ENCODE measurements around the gene RTL10.

The RTL10 gene

DNA sequence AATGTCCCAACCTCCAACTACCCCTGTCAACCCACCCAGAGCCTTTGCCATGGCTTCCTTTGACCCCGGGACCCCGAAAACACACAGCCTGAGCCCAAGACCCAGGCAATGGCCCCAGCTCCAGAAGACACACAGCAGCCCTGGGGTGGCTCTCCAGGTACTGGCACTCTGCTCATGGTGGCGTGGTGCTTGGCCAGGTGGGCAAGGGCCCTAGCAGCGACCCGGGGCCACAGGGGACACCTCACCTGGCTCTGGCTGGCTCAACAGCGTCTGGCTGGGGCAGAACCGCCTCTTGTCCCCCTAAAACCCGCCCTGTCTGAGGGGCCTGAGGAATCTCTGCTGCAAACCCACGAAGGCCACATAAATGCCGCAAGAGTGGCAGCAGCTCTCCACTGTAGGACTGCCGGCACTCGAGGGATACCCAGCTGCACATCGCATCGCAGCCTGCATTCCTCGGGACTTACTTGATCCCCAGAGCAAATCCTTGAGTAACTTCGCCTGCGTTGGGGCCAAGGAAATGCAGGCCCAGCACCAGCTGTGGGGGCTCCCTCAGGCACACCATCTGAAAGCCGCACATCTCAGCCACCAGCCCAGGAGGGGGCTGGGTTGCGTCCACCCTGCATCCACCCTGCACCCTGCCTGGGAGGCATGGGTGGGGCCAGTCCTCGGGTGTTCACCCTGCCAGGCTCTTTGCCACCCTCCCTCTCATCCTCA is 23.1 kb upstream of the RTL10 start:
- DNase-seq = no peak
- no peak overlapping the region for H3K27ac ChIP-seq (ENCODE audit: low read length)

DNA sequence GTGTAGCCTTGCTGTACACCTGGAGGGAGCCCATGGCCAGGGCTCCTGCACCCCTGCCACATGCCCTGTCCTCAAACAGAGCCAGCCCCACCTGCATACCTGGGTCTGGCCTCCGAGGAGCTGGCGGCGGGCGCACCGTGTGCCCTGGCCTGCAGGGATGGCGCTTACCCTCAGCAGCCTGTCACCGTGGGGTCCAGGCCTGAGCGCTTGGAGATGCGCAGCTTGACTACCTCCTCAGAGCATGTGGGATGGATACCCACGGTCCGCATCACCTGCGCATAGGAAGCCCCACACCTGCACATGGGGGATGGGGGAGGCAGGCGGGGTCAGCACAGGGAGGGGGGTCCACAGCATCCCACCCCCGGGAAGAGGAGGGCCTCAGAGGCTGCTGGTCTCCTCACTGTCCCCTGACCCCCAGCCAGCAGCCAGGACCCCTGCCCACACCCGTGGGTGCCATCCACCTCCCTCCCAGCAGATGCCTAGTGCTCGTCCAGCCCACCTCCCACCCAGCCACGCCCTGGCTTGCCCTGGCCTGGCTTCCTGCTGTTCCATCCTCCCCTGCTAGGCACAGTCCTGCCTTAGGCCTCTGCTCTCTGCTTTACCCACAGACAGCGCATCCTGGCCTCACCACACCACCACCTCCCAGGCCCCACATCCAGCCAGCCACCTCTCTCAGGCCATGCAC is 22.4 kb upstream of the RTL10 start:
- Histone ChIP-seq H3K79me2 (ENCODE audit: low read length) (no peaks in the 10 kb centered on the region), H3K27ac (ENCODE audit: low read length) (no peak overlapping the region), H3K9me2 (replicated peaks; ENCODE audit: insufficient read depth, low read length) (no peaks in the 10 kb centered on the region), H3K27me3 (replicated peaks; ENCODE audit: insufficient read depth, low read length) (no peaks in the 10 kb centered on the region), H3K9me3 (replicated peaks; ENCODE audit: insufficient read depth, low read length) (no peaks in the 10 kb centered on the region), H3K4me1 (ENCODE audit: low read length) (no peaks in the 10 kb centered on the region), H3K4me2 (ENCODE audit: low read depth, low read length) (no peak overlapping the region), H3K4me3 (ENCODE audit: low read length) (no peak overlapping the region), H4K20me1 (ENCODE audit: insufficient read depth, low read length) (no peaks in the 10 kb centered on the region), H2AFZ (ENCODE audit: low read length) (no peak overlapping the region), H3F3A (ENCODE audit: insufficient read depth, low read length) (no peaks in the 10 kb centered on the region), H3K36me3 (replicated peaks; ENCODE audit: insufficient read depth, low read length) (no peaks in the 10 kb centered on the region), H3K9ac (ENCODE audit: low read length) (no peak overlapping the region)
- no peak for DNase-seq
- TF ChIP-seq, protein P1, sequence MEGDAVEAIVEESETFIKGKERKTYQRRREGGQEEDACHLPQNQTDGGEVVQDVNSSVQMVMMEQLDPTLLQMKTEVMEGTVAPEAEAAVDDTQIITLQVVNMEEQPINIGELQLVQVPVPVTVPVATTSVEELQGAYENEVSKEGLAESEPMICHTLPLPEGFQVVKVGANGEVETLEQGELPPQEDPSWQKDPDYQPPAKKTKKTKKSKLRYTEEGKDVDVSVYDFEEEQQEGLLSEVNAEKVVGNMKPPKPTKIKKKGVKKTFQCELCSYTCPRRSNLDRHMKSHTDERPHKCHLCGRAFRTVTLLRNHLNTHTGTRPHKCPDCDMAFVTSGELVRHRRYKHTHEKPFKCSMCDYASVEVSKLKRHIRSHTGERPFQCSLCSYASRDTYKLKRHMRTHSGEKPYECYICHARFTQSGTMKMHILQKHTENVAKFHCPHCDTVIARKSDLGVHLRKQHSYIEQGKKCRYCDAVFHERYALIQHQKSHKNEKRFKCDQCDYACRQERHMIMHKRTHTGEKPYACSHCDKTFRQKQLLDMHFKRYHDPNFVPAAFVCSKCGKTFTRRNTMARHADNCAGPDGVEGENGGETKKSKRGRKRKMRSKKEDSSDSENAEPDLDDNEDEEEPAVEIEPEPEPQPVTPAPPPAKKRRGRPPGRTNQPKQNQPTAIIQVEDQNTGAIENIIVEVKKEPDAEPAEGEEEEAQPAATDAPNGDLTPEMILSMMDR (IDR thresholded peaks at IDR 0.05; ENCODE audit: low read length) = no peak
- TF ChIP-seq EZH2 (optimal IDR thresholded peaks at IDR 0.05; ENCODE audit: low read depth, low read length) (no peak), EZH2phosphoT487 (IDR thresholded peaks at IDR 0.05; ENCODE audit: low read length) (no peak)

More for the DNA sequence above, 23.1 kb upstream of the RTL10 start:
- Histone ChIP-seq H3K79me2 (ENCODE audit: low read length) (no peaks in the 10 kb centered on the region), H3K9ac (ENCODE audit: low read length) (no peak overlapping the region), H3K9me2 (replicated peaks; ENCODE audit: insufficient read depth, low read length) (no peaks in the 10 kb centered on the region), H3K36me3 (replicated peaks; ENCODE audit: insufficient read depth, low read length) (no peaks in the 10 kb centered on the region), H3K27me3 (replicated peaks; ENCODE audit: insufficient read depth, low read length) (no peaks in the 10 kb centered on the region), H4K20me1 (ENCODE audit: insufficient read depth, low read length) (no peaks in the 10 kb centered on the region), H3K4me1 (ENCODE audit: low read length) (no peaks in the 10 kb centered on the region), H3K4me2 (ENCODE audit: low read depth, low read length) (no peak overlapping the region), H3K4me3 (ENCODE audit: low read length) (no peak overlapping the region), H2AFZ (ENCODE audit: low read length) (no peak overlapping the region), H3K9me3 (replicated peaks; ENCODE audit: insufficient read depth, low read length) (no peaks in the 10 kb centered on the region), H3F3A (ENCODE audit: insufficient read depth, low read length) (no peaks in the 10 kb centered on the region)
- TF ChIP-seq EZH2 (optimal IDR thresholded peaks at IDR 0.05; ENCODE audit: low read depth, low read length) (no peak), EZH2phosphoT487 (IDR thresholded peaks at IDR 0.05; ENCODE audit: low read length) (no peak)
- TF ChIP-seq, protein P1 (IDR thresholded peaks at IDR 0.05; ENCODE audit: low read length) = no peak

DNA sequence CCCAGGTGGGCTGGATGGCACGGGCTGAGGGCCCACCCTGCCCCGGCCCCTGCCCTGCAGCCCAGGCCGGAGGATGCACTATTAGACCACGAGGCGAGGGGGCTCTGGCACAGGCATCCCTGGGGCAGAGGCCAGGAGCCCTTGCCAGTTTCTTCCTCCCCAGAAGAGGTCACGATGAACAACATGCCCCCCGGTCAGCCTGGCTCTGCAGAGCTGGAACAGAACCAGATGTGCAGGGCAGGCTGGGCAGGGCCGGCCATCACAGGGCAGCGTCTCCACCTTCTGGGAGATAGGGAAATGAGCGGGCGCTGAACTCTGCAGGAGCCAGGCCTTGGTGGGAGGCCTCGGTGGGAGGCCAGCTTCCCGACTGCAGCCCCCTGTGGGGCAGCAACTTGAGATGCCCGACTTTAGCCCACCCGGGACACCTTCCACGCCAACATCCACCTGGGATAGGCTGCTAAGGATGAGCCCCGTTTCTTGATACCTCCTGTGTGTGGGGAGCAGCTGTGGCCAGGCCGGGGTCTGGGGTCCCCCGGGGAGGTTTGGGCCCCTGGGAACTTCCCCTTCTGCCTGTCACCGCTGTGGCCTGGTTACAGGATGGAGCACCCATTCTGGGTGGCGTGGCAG is 21.8 kb upstream of the RTL10 start:
- no peak for DNase-seq
- no peak overlapping the region for H3K27ac ChIP-seq (ENCODE audit: low read length)
- no peaks in the 10 kb centered on the region for H4K20me1 ChIP-seq (ENCODE audit: insufficient read depth, low read length)
- H3K79me2 ChIP-seq (ENCODE audit: low read length) = no peaks in the 10 kb centered on the region
- no peaks in the 10 kb centered on the region for H3K9me2 ChIP-seq (replicated peaks; ENCODE audit: insufficient read depth, low read length)
- no peaks in the 10 kb centered on the region for H3F3A ChIP-seq (ENCODE audit: insufficient read depth, low read length)
- no peaks in the 10 kb centered on the region for H3K27me3 ChIP-seq (replicated peaks; ENCODE audit: insufficient read depth, low read length)
- H3K9ac ChIP-seq (ENCODE audit: low read length) = no peak overlapping the region
- no peak overlapping the region for H2AFZ ChIP-seq (ENCODE audit: low read length)
- TF ChIP-seq EZH2phosphoT487 (IDR thresholded peaks at IDR 0.05; ENCODE audit: low read length) (no peak), EZH2 (optimal IDR thresholded peaks at IDR 0.05; ENCODE audit: low read depth, low read length) (no peak)
- TF ChIP-seq, protein P1 (IDR thresholded peaks at IDR 0.05; ENCODE audit: low read length) = no peak
- no peak overlapping the region for H3K4me2 ChIP-seq (ENCODE audit: low read depth, low read length)
- H3K4me1 ChIP-seq (ENCODE audit: low read length) = no peaks in the 10 kb centered on the region
- H3K4me3 ChIP-seq (ENCODE audit: low read length) = no peak overlapping the region
- H3K9me3 ChIP-seq (replicated peaks; ENCODE audit: insufficient read depth, low read length) = no peaks in the 10 kb centered on the region
- H3K36me3 ChIP-seq (replicated peaks; ENCODE audit: insufficient read depth, low read length) = no peaks in the 10 kb centered on the region

Measured in MM.1S (cell line).